Endothelial cell of umbilical vein (primary cell): ENCODE measurements around the gene TBC1D7. TPM values are rescaled to one million over a fixed set of nuclear protein-coding genes. Genes with fewer than 3 reads are reported as not detected.

Source experiments
- BruUV-seq: library from RNA; stranded (reverse); fragments of 400-500 nt; replicated peaks from 2 replicates; lab custom pipeline; 2021; lab: Mats Ljungman, UMichigan
- CTCF ChIA-PET: fragments of 300-600, 350-600 bp; sonication (Branson Sonifier 250); formaldehyde crosslinking; loops from one replicate; lab custom pipeline; 2021; ENCODE audit warnings: antibody characterized with exemption, inconsistent platforms; lab: Charles Lee
- POLR2A ChIA-PET: fragments of 300-600, 350-600 bp; sonication (Branson Sonifier 250); formaldehyde crosslinking; loops from one replicate; lab custom pipeline; 2021; ENCODE audit warnings: antibody characterized with exemption, inconsistent platforms; lab: Charles Lee
- DNase-seq: peaks from one replicate; pipeline ENCODE4 v3.0.0-alpha.2; 2011; ENCODE audit warnings: low read depth, low spot score
- FAIRE-seq: peaks from 2 replicates; lab custom pipeline; 2011; peaks lifted over from hg19 to GRCh38; lab: Jason Lieb, UNC
- H2AFZ ChIP-seq: 2 replicates; pipeline ENCODE4 v1.6.0; 2012; ENCODE audit warnings: low read depth, low read length, control low read depth, inconsistent platforms
- H3K27ac ChIP-seq: 2 replicates; pipeline ENCODE4 v1.5.1; 2011; ENCODE audit warnings: low read depth, mild to moderate bottlenecking, control low read depth, low read length, moderate library complexity; ENCODE audit not compliant: insufficient read depth
- H3K27me3 ChIP-seq, 2 experiments: 2 replicates each; pipeline versions ENCODE4 v1.6.0 to v1.6.1; 2011; ENCODE audit warnings: low read length in 2 of 2, mixed read lengths in 1 of 2; ENCODE audit not compliant: control insufficient read depth in 2 of 2, insufficient read depth in 2 of 2
- H3K36me3 ChIP-seq, 2 experiments: 2 replicates in 1 of 2; 3 replicates in 1 of 2; pipeline ENCODE4 v1.5.1; 2011; ENCODE audit warnings: low read length in 2 of 2, mild to moderate bottlenecking in 1 of 2, moderate library complexity in 1 of 2; ENCODE audit not compliant: control insufficient read depth in 2 of 2, insufficient read depth in 2 of 2; ENCODE audit errors: extremely low read depth in 1 of 2
- H3K4me1 ChIP-seq: 3 replicates; pipeline ENCODE4 v1.5.1; 2011; ENCODE audit warnings: mild to moderate bottlenecking, low read length; ENCODE audit not compliant: control insufficient read depth, insufficient read depth; ENCODE audit errors: extremely low read depth
- H3K4me2 ChIP-seq: 2 replicates; pipeline ENCODE4 v1.6.1; 2011; ENCODE audit warnings: low read length, control low read depth, mixed read lengths; ENCODE audit not compliant: insufficient read depth
- H3K4me3 ChIP-seq, 3 experiments: fragments of 200-600 bp in 1 of 3; sonication (generic), shearing (Covaris generic) in 1 of 3; replicated peaks in 1 of 3; 2 replicates each; pipeline ENCODE4 v1.5.1; 2011 to 2016; ENCODE audit warnings: control low read depth in 3 of 3, low read length in 3 of 3, mild to moderate bottlenecking in 2 of 3, inconsistent platforms in 1 of 3, low read depth in 1 of 3, moderate library complexity in 1 of 3; ENCODE audit not compliant: insufficient read depth in 1 of 3
- H3K79me2 ChIP-seq: 2 replicates; pipeline ENCODE4 v1.6.0; 2012; ENCODE audit warnings: low read length, inconsistent platforms; ENCODE audit not compliant: control insufficient read depth, insufficient read depth
- H3K9ac ChIP-seq: replicated peaks from 2 replicates; pipeline ENCODE3; 2011; ENCODE audit warnings: low read length, control low read depth; ENCODE audit not compliant: insufficient read depth; ENCODE audit errors: extremely low read depth
- H3K9me1 ChIP-seq: replicated peaks from 3 replicates; pipeline ENCODE4 v1.6.0; 2011; ENCODE audit warnings: mild to moderate bottlenecking, low read length; ENCODE audit not compliant: control insufficient read depth, insufficient read depth; ENCODE audit errors: extremely low read depth
- H3K9me3 ChIP-seq: replicated peaks from 2 replicates; pipeline ENCODE4 v1.5.1; 2012; ENCODE audit warnings: low read length, inconsistent platforms; ENCODE audit not compliant: control insufficient read depth, insufficient read depth
- H4K20me1 ChIP-seq: replicated peaks from 2 replicates; pipeline ENCODE3; 2011; ENCODE audit warnings: mild to moderate bottlenecking, low read length; ENCODE audit not compliant: control insufficient read depth, insufficient read depth; ENCODE audit errors: extremely low read depth
- CTCF ChIP-seq, 2 donors: IDR thresholded peaks; 1 replicate in 1 of 2; 2 replicates in 1 of 2; pipeline ENCODE4 v1.5.1; 2011; ENCODE audit warnings: low read length in 2 of 2, mild to moderate bottlenecking in 2 of 2, moderate library complexity in 2 of 2, control low read depth in 1 of 2, inconsistent platforms in 1 of 2, low read depth in 1 of 2; ENCODE audit not compliant: insufficient read depth in 1 of 2; ENCODE audit errors: extremely low read depth in 1 of 2
- EZH2 ChIP-seq: IDR thresholded peaks from 2 replicates; pipeline ENCODE4 v1.6.1; 2012; ENCODE audit warnings: borderline replicate concordance, low read depth, mild to moderate bottlenecking, moderate library complexity, low read length, inconsistent platforms; ENCODE audit not compliant: severe bottlenecking
- FOS ChIP-seq: IDR thresholded peaks from 2 replicates; pipeline ENCODE4 v1.6.1; 2011; ENCODE audit warnings: mild to moderate bottlenecking, low read length, moderate library complexity, borderline replicate concordance; ENCODE audit not compliant: insufficient read depth
- GATA2 ChIP-seq: IDR thresholded peaks from 2 replicates; pipeline ENCODE4 v1.7.0; 2011; ENCODE audit warnings: low read depth, mild to moderate bottlenecking, moderate library complexity, mixed read lengths, low read length; ENCODE audit not compliant: insufficient read length, insufficient read depth
- JUN ChIP-seq: IDR thresholded peaks from 2 replicates; pipeline ENCODE4 v1.6.1; 2011; ENCODE audit warnings: borderline replicate concordance, low read depth; ENCODE audit not compliant: insufficient read length, insufficient read depth
- MAX ChIP-seq: IDR thresholded peaks from 2 replicates; pipeline ENCODE4 v1.6.1; 2011; ENCODE audit not compliant: insufficient read depth, insufficient read length
- MYC ChIP-seq: IDR thresholded peaks from one replicate; pipeline ENCODE4 v1.6.1; 2011; ENCODE audit warnings: mild to moderate bottlenecking, low read depth, low read length
- POLR2A ChIP-seq: IDR thresholded peaks from 2 replicates; pipeline ENCODE4 v1.6.1; 2012; ENCODE audit warnings: low read depth, mild to moderate bottlenecking, control low read depth, low read length
- POLR2AphosphoS5 ChIP-seq: IDR thresholded peaks from 2 replicates; pipeline ENCODE4 v1.6.1; 2012; ENCODE audit warnings: low read depth, mild to moderate bottlenecking, control low read depth, low read length, moderate library complexity; ENCODE audit not compliant: insufficient read depth
- dilution Hi-C: fragments of 300-500 bp; cut with MboI; formaldehyde crosslinking; loops from one replicate; pipeline ENCODE4 v1.15.0; 2019; ENCODE audit warnings: low sequenced_read_pairs; ENCODE audit not compliant: extremely low pct_ligation_motif_present
- intact Hi-C: fragments of 100-400 bp; cut with micrococcal nuclease; formaldehyde crosslinking; loops from one replicate; pipeline ENCODE4 v1.10.0; 2022
- polyA plus RNA-seq, 4 experiments: library from polyadenylated mRNA; depleted of rRNA in 3 of 4; stranded (reverse) in 3 of 4; unstranded in 1 of 4; fragments of >200 nt; gene quantifications; 2 replicates each; pipeline versions ENCODE4 v1.2.1 to v1.2.3, GENCODE V29; 2011 to 2012; ENCODE audit warnings: missing spikeins in 1 of 4
- total RNA-seq: library from RNA; stranded (reverse); gene quantifications from 2 replicates; pipeline ENCODE4 v1.2.3, GENCODE V29; 2021

The TBC1D7 gene
- total and polyA plus RNA-seq, 2 donors (not counting 3 experiments of a cell fraction or from before 2014, with no cell fraction given) = 26.6 to 28.1 TPM

GRCh38 chr6:13348334-13349113 is 20.2 kb upstream of the TBC1D7 start:
- POLR2A ChIA-PET = no interaction called here

More at GRCh38 chr6:13348334-13349113, 20.2 kb upstream of the TBC1D7 start:
- Histone ChIP-seq H4K20me1 (no peaks in the 10 kb centered on the region), H3K4me2 (no peak overlapping the region), H3K36me3 (no peaks in the 10 kb centered on the region), H3K9ac (no peak overlapping the region), H3K79me2 (no peaks in the 10 kb centered on the region), H3K27me3 (no peaks in the 10 kb centered on the region), H3K9me1 (no peaks in the 10 kb centered on the region), H3K9me3 (no peaks in the 10 kb centered on the region), H3K27ac (no peak overlapping the region), H3K4me1 (peaks cover under 1% of the 10 kb centered on the region), H2AFZ (no peak overlapping the region), H3K4me3 (no peak overlapping the region)
- CTCF ChIA-PET = no interaction called here
- dilution Hi-C loops = loop anchor here (25.0 kb wide), 1 partner anchor 214 kb away; the partner anchor contains the start of gene SIRT5
- DNase-seq (no peak), FAIRE-seq (no peak)
- no TSS peak for BruUV-seq
- intact Hi-C loops = no loop called here
- TF ChIP-seq JUN (no peak), GATA2 (no peak), EZH2 (no peak), CTCF (IDR thresholded peaks at IDR 0.05; ENCODE audit: extremely low read depth in 1 of 2, insufficient read depth in 1 of 2, low read depth in 1 of 2, low read length in 2 of 2) (no peak), POLR2A (no peak), MAX (no peak), POLR2AphosphoS5 (no peak), MYC (no peak), FOS (no peak)
